SK-N-SH treated with all-trans-retinoic acid at 6 μM for 48 hours (cell line): Measurements from ENCODE around the gene C22orf23.

ENCODE experiments used
- ARNTL ChIP-seq: fragments of 450-650 bp; formaldehyde crosslinking; IDR thresholded peaks from 2 replicates; pipeline ENCODE4 v1.5.0; 2020; ENCODE audit warnings: low read depth, mild to moderate bottlenecking, moderate library complexity, borderline replicate concordance
- BACH2 ChIP-seq: fragments of 250-450 bp; sonication (Bioruptor Pico); IDR thresholded peaks from 2 replicates; pipeline ENCODE4 v1.9.0; 2021; ENCODE audit warnings: mild to moderate bottlenecking, borderline replicate concordance
- PATZ1 ChIP-seq: fragments of 250-450 bp; sonication (Bioruptor Pico); IDR thresholded peaks from 2 replicates; pipeline ENCODE4 v1.8.0; 2020; ENCODE audit warnings: mild to moderate bottlenecking, moderate library complexity, borderline replicate concordance
- RARB ChIP-seq: fragments of 250-450 bp; sonication (Bioruptor Pico); IDR thresholded peaks from 2 replicates; pipeline ENCODE4 v1.8.0; 2021; ENCODE audit warnings: mild to moderate bottlenecking, moderate library complexity
- TOX ChIP-seq: fragments of 250-450 bp; sonication (Bioruptor Pico); IDR thresholded peaks from 2 replicates; pipeline ENCODE4 v1.8.0; 2021; ENCODE audit warnings: mild to moderate bottlenecking, moderate library complexity, borderline replicate concordance
- ZFP3 ChIP-seq: fragments of 250-450 bp; sonication (Bioruptor Pico); IDR thresholded peaks from 2 replicates; pipeline ENCODE4 v1.5.0; 2020; ENCODE audit warnings: mild to moderate bottlenecking, moderate library complexity
- ZFP30 ChIP-seq: fragments of 450-650 bp; formaldehyde crosslinking; IDR thresholded peaks from 2 replicates; pipeline ENCODE4 v1.5.0; 2022; ENCODE audit warnings: mild to moderate bottlenecking, moderate library complexity
- ZNF8 ChIP-seq: fragments of 450-650 bp; formaldehyde crosslinking; IDR thresholded peaks from 2 replicates; pipeline ENCODE4 v1.5.0; 2020; ENCODE audit warnings: mild to moderate bottlenecking, moderate library complexity

- TF ChIP-seq TOX (no peak), PATZ1 (CRISPR knock-in tag) (no peak), RARB (CRISPR knock-in tag) (no peak), BACH2 (CRISPR knock-in tag) (no peak), ARNTL (no peak), ZFP30 (CRISPR knock-in tag) (no peak), ZFP3 (CRISPR knock-in tag) (no peak), ZNF8 (CRISPR knock-in tag) (no peak)
Measured at GRCh38 chr22:37985050-37985585, 31.7 kb upstream of the C22orf23 start.
